Measurements from ENCODE around the gene LRPPRC.

The LRPPRC gene

GRCh38 chr2:43906448-43907109, 89.2 kb downstream of the LRPPRC start:
- DNase-seq, result no peak

GRCh38 chr2:43905871-43906270, 89.9 kb downstream of the LRPPRC start:
- DNase-seq, result no peak

GRCh38 chr2:43905371-43905803, 90.4 kb downstream of the LRPPRC start:
- no peak for DNase-seq

- no peak for DNase-seq
Measured at GRCh38 chr2:43899589-43899988, 96.2 kb downstream of the LRPPRC start.

GRCh38 chr2:43898838-43899346, 96.9 kb downstream of the LRPPRC start:
- no peak for DNase-seq

- no peak for DNase-seq
Measured at GRCh38 chr2:43898134-43898837, 97.5 kb downstream of the LRPPRC start.

- DNase-seq, result no peak
Measured at GRCh38 chr2:43897492-43897891, 98.3 kb downstream of the LRPPRC start.

- no peak for DNase-seq
Measured at GRCh38 chr2:43896906-43897305, 98.9 kb downstream of the LRPPRC start.

- no peak for DNase-seq
Measured at GRCh38 chr2:43894743-43895142, 101.0 kb downstream of the LRPPRC start.

- DNase-seq, result no peak
Measured at GRCh38 chr2:43890855-43891254, 104.9 kb downstream of the LRPPRC start.

GRCh38 chr2:43889416-43889815, 106.4 kb downstream of the LRPPRC start:
- no peak for DNase-seq

GRCh38 chr2:43887176-43887575, 108.6 kb downstream of the LRPPRC start:
- no peak for DNase-seq

GRCh38 chr2:43885132-43885632, 110.6 kb downstream of the LRPPRC start:
- no peak for DNase-seq

- DNase-seq, result no peak
Measured at GRCh38 chr2:43884689-43885088, 111.1 kb downstream of the LRPPRC start.

GRCh38 chr2:43882312-43882711, 113.5 kb downstream of the LRPPRC start:
- no peak for DNase-seq

GRCh38 chr2:43880952-43881351, 114.8 kb downstream of the LRPPRC start:
- no peak for DNase-seq

GRCh38 chr2:43880471-43880870, 115.3 kb downstream of the LRPPRC start:
- DNase-seq, result no peak

- DNase-seq, result no peak
Measured at GRCh38 chr2:43879261-43879660, 116.5 kb downstream of the LRPPRC start.

- peak; percentile 54 for DNase-seq
Measured at GRCh38 chr2:43877782-43878464, 117.9 kb downstream of the LRPPRC start.

GRCh38 chr2:43874776-43875451, 120.9 kb downstream of the LRPPRC start:
- no peak for DNase-seq

- DNase-seq, result no peak
Measured at GRCh38 chr2:43872151-43872550, 123.6 kb downstream of the LRPPRC start.

- DNase-seq, result no peak
Measured at GRCh38 chr2:43855292-43855691, 140.5 kb downstream of the LRPPRC start.

GRCh38 chr2:43854671-43855070, 141.1 kb downstream of the LRPPRC start:
- no peak for DNase-seq
